IMR-90 (cell line): ENCODE results near the gene THEMIS2. TPM values are rescaled to one million over a fixed set of nuclear protein-coding genes. Genes with fewer than 3 reads are reported as not detected.

Experiments used
- ATAC-seq: fragments of 200-7000 bp; cut with Tn5 transposase; 2 replicates; pipeline ENCODE4 v1.9.1; 2020; ENCODE audit warnings: low read depth, mild to moderate bottlenecking, moderate library complexity
- BruUV-seq: library from RNA; stranded (reverse); fragments of 400-500 nt; replicated peaks from 2 replicates; lab custom pipeline; 2021; lab: Mats Ljungman, UMichigan
- CTCF ChIA-PET: fragments of 300-600 bp; formaldehyde crosslinking; extraction: SDS; loops from one replicate; lab custom pipeline; 2021; ENCODE audit warnings: antibody characterized with exemption; lab: Yijun Ruan, JAX
- POLR2A ChIA-PET: fragments of 300-600 bp; sonication (Branson Sonifier 250); formaldehyde crosslinking; loops from one replicate; lab custom pipeline; 2022; ENCODE audit warnings: antibody characterized with exemption; ENCODE audit not compliant: unreplicated experiment; lab: Charles Lee
- DNase-seq: peaks from one replicate; pipeline ENCODE4 v3.0.0; 2013
- H2AFZ ChIP-seq: replicated peaks from 2 replicates; pipeline ENCODE3; 2013; ENCODE audit warnings: low read length, mild to moderate bottlenecking; ENCODE audit not compliant: poor library complexity
- H2AK5ac ChIP-seq: 2 replicates; pipeline ENCODE4 v1.6.1; 2013; ENCODE audit warnings: low read depth, low read length, inconsistent platforms
- H2AK9ac ChIP-seq: replicated peaks from 2 replicates; pipeline ENCODE3; 2013; ENCODE audit warnings: mild to moderate bottlenecking, low read depth, low read length, moderate library complexity; ENCODE audit not compliant: poor library complexity
- H2BK120ac ChIP-seq: 2 replicates; pipeline ENCODE4 v1.6.1; 2013; ENCODE audit warnings: low read depth, low read length, inconsistent platforms
- H2BK15ac ChIP-seq: 3 replicates; pipeline ENCODE4 v1.6.1; 2013; ENCODE audit warnings: low read depth, low read length, inconsistent platforms
- H2BK20ac ChIP-seq: 2 replicates; pipeline ENCODE4 v1.6.1; 2013; ENCODE audit warnings: low read depth, mild to moderate bottlenecking, inconsistent platforms, low read length, moderate library complexity
- H2BK5ac ChIP-seq: 2 replicates; pipeline ENCODE4 v1.6.1; 2013; ENCODE audit warnings: mild to moderate bottlenecking, low read depth, low read length, inconsistent platforms; ENCODE audit not compliant: poor library complexity, severe bottlenecking
- H3K14ac ChIP-seq: replicated peaks from 2 replicates; pipeline ENCODE4 v1.6.1; 2013; ENCODE audit warnings: low read depth, low read length, inconsistent platforms
- H3K18ac ChIP-seq: 2 replicates; pipeline ENCODE4 v1.6.1; 2013; ENCODE audit warnings: low read depth, low read length, control low read depth
- H3K23ac ChIP-seq: 2 replicates; pipeline ENCODE4 v1.6.1; 2013; ENCODE audit warnings: low read depth, low read length, inconsistent platforms
- H3K27ac ChIP-seq: 2 replicates; pipeline ENCODE4 v1.5.1; 2013; ENCODE audit warnings: mild to moderate bottlenecking, control low read depth, low read length; ENCODE audit not compliant: insufficient read depth
- H3K27me3 ChIP-seq: 2 replicates; pipeline ENCODE4 v1.6.1; 2013; ENCODE audit warnings: low read length; ENCODE audit not compliant: control insufficient read depth, insufficient read depth
- H3K36me3 ChIP-seq: 2 replicates; pipeline ENCODE4 v1.6.1; 2013; ENCODE audit warnings: low read length, mixed read lengths; ENCODE audit not compliant: control insufficient read depth, insufficient read depth
- H3K4ac ChIP-seq: 2 replicates; pipeline ENCODE4 v1.6.1; 2013; ENCODE audit warnings: low read depth, low read length, inconsistent platforms
- H3K4me1 ChIP-seq: 2 replicates; pipeline ENCODE4 v1.6.1; 2013; ENCODE audit warnings: low read length, mixed read lengths; ENCODE audit not compliant: control insufficient read depth, insufficient read depth
- H3K4me2 ChIP-seq: 2 replicates; pipeline ENCODE4 v1.6.1; 2013; ENCODE audit warnings: low read depth, mild to moderate bottlenecking, control low read depth, low read length, moderate library complexity
- H3K4me3 ChIP-seq: 2 replicates; pipeline ENCODE4 v1.5.1; 2013; ENCODE audit warnings: low read depth, mild to moderate bottlenecking, control low read depth, low read length, moderate library complexity; ENCODE audit not compliant: insufficient read depth
- H3K56ac ChIP-seq: 2 replicates; pipeline ENCODE4 v1.6.1; 2013; ENCODE audit warnings: low read length, inconsistent platforms; ENCODE audit not compliant: insufficient read depth; ENCODE audit errors: extremely low read depth
- H3K79me1 ChIP-seq, 2 experiments: 2 replicates each; pipeline ENCODE4 v1.6.1; 2013; ENCODE audit warnings: low read length in 2 of 2, inconsistent platforms in 1 of 2, low read depth in 1 of 2
- H3K9ac ChIP-seq: 2 replicates; pipeline ENCODE4 v1.6.1; 2013; ENCODE audit warnings: low read depth, low read length, control low read depth
- H3K9me1 ChIP-seq: 2 replicates; pipeline ENCODE4 v1.6.1; 2013; ENCODE audit warnings: low read length, inconsistent platforms; ENCODE audit not compliant: insufficient read depth
- H3K9me3 ChIP-seq: 2 replicates; pipeline ENCODE4 v1.6.1; 2013; ENCODE audit warnings: low read length; ENCODE audit not compliant: control insufficient read depth, insufficient read depth
- H4K20me1 ChIP-seq: 2 replicates; pipeline ENCODE4 v1.6.1; 2013; ENCODE audit warnings: low read length, inconsistent platforms; ENCODE audit not compliant: insufficient read depth
- H4K5ac ChIP-seq: 2 replicates; pipeline ENCODE4 v1.6.1; 2013; ENCODE audit warnings: mild to moderate bottlenecking, low read depth, low read length, control low read depth
- H4K8ac ChIP-seq, 2 experiments: 2 replicates each; pipeline ENCODE4 v1.6.1; 2013; ENCODE audit warnings: low read depth in 2 of 2, low read length in 2 of 2, control low read depth in 1 of 2, inconsistent platforms in 1 of 2
- H4K91ac ChIP-seq: 2 replicates; pipeline ENCODE4 v1.6.1; 2013; ENCODE audit warnings: low read depth, low read length, inconsistent platforms; ENCODE audit not compliant: insufficient read depth
- BHLHE40 ChIP-seq: fragments of 150-350 bp; IDR thresholded peaks from 2 replicates; pipeline ENCODE4 v1.6.1; 2016; ENCODE audit warnings: mild to moderate bottlenecking, low read depth, low read length
- CEBPB ChIP-seq: IDR thresholded peaks from 2 replicates; pipeline ENCODE4 v1.6.1; 2012; ENCODE audit warnings: low read depth, low read length, improper control_type of control experiment
- CHD1 ChIP-seq: IDR thresholded peaks from 2 replicates; pipeline ENCODE4 v1.6.1; 2012; ENCODE audit warnings: low read depth, low read length, improper control_type of control experiment
- ELK1 ChIP-seq: fragments of 150-350 bp; IDR thresholded peaks from 2 replicates; pipeline ENCODE4 v1.6.1; 2016; ENCODE audit warnings: low read depth, mild to moderate bottlenecking, low read length, moderate library complexity, borderline replicate concordance
- FOS ChIP-seq: fragments of 150-350 bp; IDR thresholded peaks from 2 replicates; pipeline ENCODE4 v1.6.1; 2016; ENCODE audit warnings: low read depth, low read length
- MAFK ChIP-seq: IDR thresholded peaks from 2 replicates; pipeline ENCODE4 v1.6.1; 2012; ENCODE audit warnings: low read depth, low read length, improper control_type of control experiment
- MAZ ChIP-seq: IDR thresholded peaks from 2 replicates; pipeline ENCODE4 v1.6.1; 2012; ENCODE audit warnings: low read depth, mild to moderate bottlenecking, low read length, improper control_type of control experiment, moderate library complexity, borderline replicate concordance
- MXI1 ChIP-seq: IDR thresholded peaks from 2 replicates; pipeline ENCODE4 v1.6.1; 2012; ENCODE audit warnings: low read depth, mild to moderate bottlenecking, low read length, moderate library complexity, borderline replicate concordance
- NFE2L2 ChIP-seq: fragments of 150-350 bp; IDR thresholded peaks from 2 replicates; pipeline ENCODE4 v1.6.1; 2016; ENCODE audit warnings: low read depth, mild to moderate bottlenecking, low read length
- POLR2A ChIP-seq: IDR thresholded peaks from 2 replicates; pipeline ENCODE4 v1.6.1; 2012; ENCODE audit warnings: mild to moderate bottlenecking, low read depth, low read length
- RAD21 ChIP-seq: IDR thresholded peaks from 2 replicates; pipeline ENCODE4 v1.6.1; 2012; ENCODE audit warnings: low read length, improper control_type of control experiment
- RCOR1 ChIP-seq: IDR thresholded peaks from 2 replicates; pipeline ENCODE4 v1.6.1; 2012; ENCODE audit warnings: mild to moderate bottlenecking, low read length, improper control_type of control experiment; ENCODE audit not compliant: insufficient replicate concordance
- RFX5 ChIP-seq: IDR thresholded peaks from 2 replicates; pipeline ENCODE4 v1.8.0; 2012; ENCODE audit warnings: low read depth, mild to moderate bottlenecking, low read length, moderate library complexity
- SMC3 ChIP-seq: fragments of 150-350 bp; IDR thresholded peaks from 2 replicates; pipeline ENCODE4 v1.6.1; 2016; ENCODE audit warnings: low read depth, mild to moderate bottlenecking, antibody characterized with exemption, low read length, moderate library complexity
- WGBS, 2 experiments: methylation state at CpG; one replicate each; pipeline versions ENCODE4 v1.1.5 to v1.1.7; 2013; ENCODE audit warnings: missing lambda C conversion rate in 2 of 2; ENCODE audit not compliant: insufficient read length in 1 of 2; ENCODE audit errors: extremely low coverage in 2 of 2; 5-methylcytosine and 5-hydroxymethylcytosine counted together
- dilution Hi-C: fragments of 300-500 bp; cut with HindIII; formaldehyde crosslinking; loops from one replicate; pipeline ENCODE4 v1.14.3; 2018; ENCODE audit warnings: low sequenced_read_pairs; ENCODE audit not compliant: unreplicated experiment
- in situ Hi-C: fragments of 300-500 bp; cut with MboI; formaldehyde crosslinking; loops from 3 replicates; pipeline ENCODE4 v1.14.3; 2019; ENCODE audit warnings: low sequenced_read_pairs, inconsistent platforms, mixed read lengths
- intact Hi-C: fragments of 100-400 bp; cut with micrococcal nuclease; formaldehyde crosslinking; loops from 2 replicates; pipeline ENCODE4 v1.10.0; 2022
- polyA plus RNA-seq, 3 experiments: library from polyadenylated mRNA; depleted of rRNA; stranded (reverse); fragments of >200 nt; gene quantifications; 2 replicates each; pipeline ENCODE4 v1.2.3, GENCODE V29; 2012; ENCODE audit warnings: low replicate concordance in 1 of 3
- total RNA-seq: library from RNA; depleted of rRNA; stranded (reverse); fragments of >200 nt; gene quantifications from 2 replicates; pipeline ENCODE4 v1.2.3, GENCODE V29; 2012
- TF ChIP-seq, protein P1 (sequence below): conservative IDR thresholded peaks from 2 replicates; pipeline ENCODE4 v1.5.1; 2012; ENCODE audit warnings: mild to moderate bottlenecking, low read depth, low read length, improper control_type of control experiment
- TF ChIP-seq, protein P2 (sequence below): fragments of 150-350 bp; IDR thresholded peaks from 2 replicates; pipeline ENCODE4 v1.6.1; 2017; ENCODE audit warnings: mild to moderate bottlenecking, antibody characterized with exemption, low read length, low read depth

The THEMIS2 gene
- total and polyA plus RNA-seq, 2 of the 4 experiments (the other 2 are of a cell fraction), result 4.5 to 5.0 TPM

DNA sequence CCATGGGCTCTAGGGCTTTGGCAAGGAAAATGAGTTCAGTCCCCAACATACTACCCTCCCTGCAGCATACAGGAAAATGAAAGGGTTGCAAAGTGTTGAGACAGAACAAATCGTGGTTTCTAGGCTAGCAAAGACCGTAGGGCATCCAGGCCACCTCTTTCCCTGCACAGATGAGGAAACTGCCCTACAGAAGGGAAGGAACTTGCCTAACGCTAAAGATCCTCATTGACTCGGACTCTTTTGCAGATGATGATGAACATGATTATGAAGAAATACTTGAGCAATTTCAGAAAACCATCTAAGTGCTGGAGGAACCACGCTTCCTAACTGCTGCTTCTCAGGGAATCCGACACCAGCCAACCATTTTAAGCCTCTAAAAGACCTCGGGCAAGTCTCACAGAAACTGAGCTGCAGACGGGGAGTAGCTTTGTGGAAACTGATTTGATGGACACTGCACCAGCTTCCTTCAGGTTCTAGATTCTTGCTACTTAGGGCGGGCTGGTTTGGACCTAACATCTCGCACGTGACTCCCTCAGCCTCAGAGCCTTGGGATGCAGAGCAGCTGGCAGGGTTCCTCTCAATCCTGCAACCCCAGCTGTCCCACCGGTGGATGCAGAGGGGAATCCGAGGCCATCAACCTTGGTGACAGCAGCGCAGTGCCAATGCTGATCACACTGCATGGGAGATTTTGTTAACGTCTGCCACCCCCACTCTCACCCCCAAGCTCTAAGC is 13.4 kb downstream of the THEMIS2 start:
- no peak overlapping the region for H3K4ac ChIP-seq
- peak overlapping the region; percentile 1 for H2AK9ac ChIP-seq
- no peaks in the 10 kb centered on the region for H3K79me1 ChIP-seq
- H3K9ac ChIP-seq, result no peak overlapping the region
- ChIA-PET CTCF (interaction anchor here (0.9 kb wide), 1 partner anchor 22 kb away, joined by 3 read pairs; no protein-coding TSS in a partner anchor), POLR2A (no interaction called here)
- H2BK20ac ChIP-seq, result no peak overlapping the region
- no peak overlapping the region for H3K56ac ChIP-seq
- BruUV-seq, result no TSS peak
- in situ Hi-C loops, result no loop called here
- no peak for ATAC-seq
- H3K9me1 ChIP-seq, result no peaks in the 10 kb centered on the region
- no peak overlapping the region for H2BK5ac ChIP-seq
- H4K20me1 ChIP-seq, result no peaks in the 10 kb centered on the region
- dilution Hi-C loops, result no loop called here
- no peak overlapping the region for H3K14ac ChIP-seq
- no peak overlapping the region for H3K18ac ChIP-seq
- H3K9me3 ChIP-seq, result no peaks in the 10 kb centered on the region
- peaks cover 6% of the 10 kb centered on the region; the same call in 1 of the 2 replicates for H3K36me3 ChIP-seq
- H3K27ac ChIP-seq, result no peak overlapping the region
- no peak overlapping the region for H4K8ac ChIP-seq
- WGBS, 2 experiments, result 100% methylated on average over 4 of the region's 15 CpGs; no CpG with 5 or more reads in 1 of the 2 experiments
- no peak overlapping the region for H2AFZ ChIP-seq
- no peak overlapping the region for H2BK15ac ChIP-seq
- intact Hi-C loops, result no loop called here
- H2AK5ac ChIP-seq, result no peak overlapping the region
- H4K5ac ChIP-seq, result no peak overlapping the region
- H2BK120ac ChIP-seq, result no peak overlapping the region
- no peak overlapping the region for H3K4me3 ChIP-seq
- H4K91ac ChIP-seq, result no peak overlapping the region
- no peak for DNase-seq
- H3K23ac ChIP-seq, result no peak overlapping the region
- no peak overlapping the region for H3K4me2 ChIP-seq
- no peaks in the 10 kb centered on the region for H3K4me1 ChIP-seq
- TF ChIP-seq NFE2L2 (no peak), RAD21 (no peak), MAZ (no peak), BHLHE40 (no peak), MXI1 (no peak), FOS (no peak), RCOR1 (no peak), SMC3 (no peak), MAFK (no peak), ELK1 (no peak), CHD1 (no peak), POLR2A (no peak), RFX5 (no peak), CEBPB (no peak)
- TF ChIP-seq, protein P1, sequence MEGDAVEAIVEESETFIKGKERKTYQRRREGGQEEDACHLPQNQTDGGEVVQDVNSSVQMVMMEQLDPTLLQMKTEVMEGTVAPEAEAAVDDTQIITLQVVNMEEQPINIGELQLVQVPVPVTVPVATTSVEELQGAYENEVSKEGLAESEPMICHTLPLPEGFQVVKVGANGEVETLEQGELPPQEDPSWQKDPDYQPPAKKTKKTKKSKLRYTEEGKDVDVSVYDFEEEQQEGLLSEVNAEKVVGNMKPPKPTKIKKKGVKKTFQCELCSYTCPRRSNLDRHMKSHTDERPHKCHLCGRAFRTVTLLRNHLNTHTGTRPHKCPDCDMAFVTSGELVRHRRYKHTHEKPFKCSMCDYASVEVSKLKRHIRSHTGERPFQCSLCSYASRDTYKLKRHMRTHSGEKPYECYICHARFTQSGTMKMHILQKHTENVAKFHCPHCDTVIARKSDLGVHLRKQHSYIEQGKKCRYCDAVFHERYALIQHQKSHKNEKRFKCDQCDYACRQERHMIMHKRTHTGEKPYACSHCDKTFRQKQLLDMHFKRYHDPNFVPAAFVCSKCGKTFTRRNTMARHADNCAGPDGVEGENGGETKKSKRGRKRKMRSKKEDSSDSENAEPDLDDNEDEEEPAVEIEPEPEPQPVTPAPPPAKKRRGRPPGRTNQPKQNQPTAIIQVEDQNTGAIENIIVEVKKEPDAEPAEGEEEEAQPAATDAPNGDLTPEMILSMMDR, result no peak
- TF ChIP-seq, protein P2, sequence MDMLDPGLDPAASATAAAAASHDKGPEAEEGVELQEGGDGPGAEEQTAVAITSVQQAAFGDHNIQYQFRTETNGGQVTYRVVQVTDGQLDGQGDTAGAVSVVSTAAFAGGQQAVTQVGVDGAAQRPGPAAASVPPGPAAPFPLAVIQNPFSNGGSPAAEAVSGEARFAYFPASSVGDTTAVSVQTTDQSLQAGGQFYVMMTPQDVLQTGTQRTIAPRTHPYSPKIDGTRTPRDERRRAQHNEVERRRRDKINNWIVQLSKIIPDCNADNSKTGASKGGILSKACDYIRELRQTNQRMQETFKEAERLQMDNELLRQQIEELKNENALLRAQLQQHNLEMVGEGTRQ, result no peak
- H3K27me3 ChIP-seq, result no peaks in the 10 kb centered on the region
